Skeletal muscle satellite cell (primary cell): ENCODE measurements around the gene CTSD.
"Not testable (repeated sequence)": the region's sequence is repeated elsewhere in the genome, so short reads cannot be mapped to it uniquely, and the experiment has no call there.

Experiments
- H3K27me3 ChIP-seq: 2 replicates; pipeline ENCODE4 v1.7.0; 2013; ENCODE audit warnings: low read length; ENCODE audit not compliant: control insufficient read depth, insufficient read depth
- H3K36me3 ChIP-seq: 2 replicates; pipeline ENCODE4 v1.7.0; 2013; ENCODE audit warnings: mild to moderate bottlenecking, control low read depth, low read length; ENCODE audit not compliant: insufficient read depth
- H3K4me1 ChIP-seq: 2 replicates; pipeline ENCODE4 v1.7.0; 2013; ENCODE audit warnings: low read length; ENCODE audit not compliant: control insufficient read depth, insufficient read depth
- H3K4me2 ChIP-seq: 2 replicates; pipeline ENCODE4 v1.7.0; 2013; ENCODE audit warnings: mild to moderate bottlenecking, low read length
- H3K4me3 ChIP-seq: 2 replicates; pipeline ENCODE4 v1.7.0; 2013; ENCODE audit warnings: low read length
- H3K9ac ChIP-seq: 2 replicates; pipeline ENCODE4 v1.7.0; 2013; ENCODE audit warnings: mild to moderate bottlenecking, low read depth, low read length, moderate library complexity
- H3K9me3 ChIP-seq: replicated peaks from 2 replicates; pipeline ENCODE4 v1.7.0; 2013; ENCODE audit warnings: mild to moderate bottlenecking, control low read depth, low read length

Gene CTSD

DNA sequence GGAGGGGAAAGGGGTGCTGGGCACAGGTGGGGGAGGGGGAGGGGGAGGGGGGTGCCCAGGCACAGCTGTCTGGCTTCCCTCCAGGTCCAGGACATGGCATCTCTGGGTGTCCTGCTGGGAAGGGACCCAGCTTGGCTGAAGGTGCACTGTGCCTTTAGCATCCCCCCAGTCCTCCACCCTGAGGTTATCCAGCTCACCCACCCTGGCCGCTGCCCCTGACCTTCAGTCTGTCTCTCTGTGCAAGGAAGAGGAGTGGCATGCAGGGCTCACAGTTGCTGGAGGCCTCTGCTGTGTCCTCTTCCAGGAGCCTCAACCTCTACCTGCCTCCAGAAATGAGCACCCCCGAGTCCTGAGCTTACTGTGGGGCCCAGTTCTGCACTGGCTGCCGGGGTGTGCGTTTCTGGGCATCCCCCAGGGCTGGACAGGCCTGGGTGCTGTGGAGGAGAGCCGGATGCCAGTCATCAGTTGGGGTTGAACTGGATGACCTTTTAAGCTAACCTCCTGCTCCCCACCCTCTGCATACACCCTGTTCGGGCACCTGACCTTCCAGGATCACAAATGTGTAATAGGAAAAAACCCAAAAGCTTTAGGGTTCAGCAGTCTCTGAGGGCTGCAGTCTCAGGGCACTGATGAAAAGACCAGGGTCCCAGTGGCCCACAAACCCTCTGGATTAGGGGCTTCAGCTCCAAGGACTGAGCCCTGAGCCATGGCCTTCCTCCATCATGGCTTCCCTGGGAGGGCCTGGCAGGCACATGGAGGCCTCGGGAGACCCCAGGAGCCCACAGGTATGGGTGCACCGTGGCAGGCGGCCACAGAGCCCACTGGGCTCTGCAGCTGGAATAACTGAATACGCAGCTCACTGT, 9.6 kb upstream of the CTSD start:
- Histone ChIP-seq H3K36me3 (no peaks in the 10 kb centered on the region), H3K9me3 (no peaks in the 10 kb centered on the region), H3K9ac (no peak overlapping the region), H3K4me3 (no peak overlapping the region), H3K4me1 (peaks cover 25% of the 10 kb centered on the region), H3K27me3 (no peaks in the 10 kb centered on the region), H3K4me2 (no peak overlapping the region)

DNA sequence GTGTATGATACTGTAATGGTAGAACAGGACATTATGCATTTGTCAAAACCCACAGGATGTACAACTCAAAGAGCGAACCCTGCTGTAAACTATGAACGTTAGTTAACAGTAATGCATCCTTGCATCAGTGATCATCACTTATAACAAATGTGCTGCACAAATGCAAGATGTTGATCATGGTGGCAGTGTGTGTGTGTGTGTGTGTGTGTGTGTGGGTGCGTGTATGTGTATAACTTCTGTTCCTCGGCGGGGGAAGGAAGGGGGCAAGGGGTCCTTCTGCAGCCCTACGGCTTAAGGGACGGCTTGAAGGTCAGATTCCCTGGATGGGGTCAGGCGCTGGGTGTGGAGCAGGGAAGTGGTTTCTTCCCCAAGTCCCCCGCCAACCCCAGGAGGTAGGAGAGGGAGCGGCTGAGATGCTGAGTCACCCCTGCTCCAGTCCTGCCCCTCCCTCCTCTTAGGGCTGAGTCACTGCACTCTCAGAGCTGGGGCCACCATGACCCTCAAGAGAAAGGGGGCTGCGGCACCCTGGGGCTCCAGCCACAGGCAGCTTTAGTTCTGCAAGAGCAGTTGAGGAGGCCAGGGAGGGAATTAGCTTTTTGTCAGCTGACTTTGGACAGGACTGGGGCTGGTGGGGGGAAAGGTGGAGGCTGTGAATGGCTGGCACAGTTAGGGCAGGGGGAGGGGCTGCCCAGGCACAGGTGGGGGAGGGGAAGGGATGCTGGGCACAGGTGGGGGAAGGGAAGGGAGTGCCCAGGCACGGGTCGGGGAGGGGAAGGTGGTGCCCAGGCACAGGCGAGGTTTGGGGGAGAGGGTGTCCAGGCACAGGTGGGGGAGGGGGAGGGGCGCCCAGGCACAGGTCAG, 8.8 kb upstream of the CTSD start:
- peaks cover 25% of the 10 kb centered on the region for H3K4me1 ChIP-seq
- peak overlapping the region; percentile 58 for H3K4me3 ChIP-seq
- H3K27me3 ChIP-seq: no peaks in the 10 kb centered on the region

DNA sequence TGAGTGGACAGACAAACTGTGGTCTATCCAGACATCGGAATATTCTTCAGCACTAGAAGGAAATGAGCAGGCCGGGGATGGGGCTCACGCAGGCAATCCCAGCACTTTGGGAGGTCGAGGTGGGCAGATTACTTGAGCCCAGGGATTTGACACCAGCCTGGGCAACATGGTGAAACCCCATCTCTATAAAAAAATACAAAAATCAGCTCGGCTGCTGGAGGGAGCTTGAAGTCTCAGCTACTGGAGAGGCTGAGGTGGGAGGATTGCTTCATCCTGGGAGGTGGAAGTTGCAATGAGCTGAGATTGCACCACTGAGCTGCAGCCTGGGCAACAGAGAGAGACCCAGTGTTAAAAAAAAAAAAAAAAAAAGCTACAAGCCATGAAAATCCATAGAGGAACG, 8.0 kb upstream of the CTSD start:
- H3K9me3 ChIP-seq: no peaks in the 10 kb centered on the region
- peak overlapping the region; percentile 58 for H3K4me3 ChIP-seq
- H3K4me2 ChIP-seq: peak overlapping the region; percentile 83
- H3K4me1 ChIP-seq: peaks cover 25% of the 10 kb centered on the region
- H3K27me3 ChIP-seq: no peaks in the 10 kb centered on the region
- peak overlapping the region; percentile 32 for H3K9ac ChIP-seq
- no peaks in the 10 kb centered on the region for H3K36me3 ChIP-seq

More for the DNA sequence above, 8.8 kb upstream of the CTSD start:
- H3K9ac ChIP-seq: peak overlapping the region; percentile 32
- H3K9me3 ChIP-seq: no peaks in the 10 kb centered on the region
- peak overlapping the region; percentile 83 for H3K4me2 ChIP-seq
- H3K36me3 ChIP-seq: no peaks in the 10 kb centered on the region

DNA sequence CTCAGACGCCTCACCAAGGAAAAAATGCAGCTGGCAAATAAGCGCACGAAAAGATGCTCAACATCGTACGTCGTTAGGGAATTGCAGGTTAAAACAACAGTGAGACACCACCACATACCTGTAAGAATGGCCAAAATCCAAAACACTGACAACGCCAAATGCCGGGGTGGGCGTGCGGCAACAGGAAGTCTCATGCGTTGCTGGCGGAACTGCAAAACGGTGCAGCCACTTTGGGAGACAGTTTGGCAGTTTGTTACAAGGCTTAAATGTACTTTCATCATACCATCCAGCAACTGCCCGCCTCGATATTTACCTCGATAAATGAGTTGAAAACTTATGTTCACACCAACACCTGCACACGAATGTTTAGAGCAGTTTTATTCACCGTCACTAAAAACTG, 7.5 kb upstream of the CTSD start:
- no peak overlapping the region for H3K4me3 ChIP-seq
- H3K9me3 ChIP-seq: no peaks in the 10 kb centered on the region
- no peaks in the 10 kb centered on the region for H3K36me3 ChIP-seq
- H3K27me3 ChIP-seq: no peaks in the 10 kb centered on the region
- H3K4me2 ChIP-seq: no peak overlapping the region
- peaks cover 25% of the 10 kb centered on the region for H3K4me1 ChIP-seq
- H3K9ac ChIP-seq: no peak overlapping the region

DNA sequence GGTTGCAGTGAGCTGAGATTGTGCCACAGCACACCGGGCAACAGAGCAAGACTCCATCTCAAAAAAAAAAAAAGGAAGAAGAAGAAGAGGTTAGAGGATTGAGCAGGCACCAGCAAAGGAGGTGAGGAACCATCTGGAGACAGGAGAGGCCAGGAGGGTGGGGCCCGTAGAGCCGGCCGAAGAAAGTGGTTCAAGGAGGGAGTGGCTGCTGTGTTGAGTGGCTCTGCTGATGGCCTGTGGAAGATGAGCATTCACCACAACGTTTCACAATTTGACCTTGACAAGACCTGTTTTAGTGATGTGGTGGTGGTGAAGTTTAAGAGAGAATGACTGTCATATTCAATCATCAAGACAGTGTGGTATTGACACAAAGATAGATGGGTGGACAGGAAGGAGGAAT, 6.8 kb upstream of the CTSD start:
- H3K4me1 ChIP-seq: peaks cover 25% of the 10 kb centered on the region
- H3K4me3 ChIP-seq: no peak overlapping the region
- H3K9ac ChIP-seq: no peak overlapping the region
- H3K27me3 ChIP-seq: no peaks in the 10 kb centered on the region
- H3K4me2 ChIP-seq: no peak overlapping the region
- no peaks in the 10 kb centered on the region for H3K36me3 ChIP-seq
- H3K9me3 ChIP-seq: no peaks in the 10 kb centered on the region

DNA sequence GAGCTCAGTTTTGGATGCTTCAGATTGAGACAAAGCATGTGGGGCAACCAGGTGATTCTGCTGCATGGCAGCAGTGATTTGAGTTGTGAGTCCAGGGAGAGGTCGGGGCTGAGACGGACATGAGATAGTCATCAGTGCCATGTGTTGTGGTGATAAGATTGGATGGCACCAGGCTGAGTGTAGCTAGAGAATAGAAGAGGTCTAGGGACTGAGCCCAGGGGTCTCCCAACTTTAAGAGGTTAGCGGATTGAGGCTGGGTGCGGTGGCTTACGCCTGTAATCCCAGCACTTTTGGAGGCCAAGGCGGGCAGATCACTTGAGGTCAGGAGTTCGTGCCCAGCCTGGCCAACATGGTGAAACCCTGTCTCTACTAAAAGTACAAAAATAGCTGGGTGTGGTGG, 6.3 kb upstream of the CTSD start:
- H3K27me3 ChIP-seq: no peaks in the 10 kb centered on the region
- no peaks in the 10 kb centered on the region for H3K9me3 ChIP-seq
- H3K4me2 ChIP-seq: no peak overlapping the region
- H3K4me1 ChIP-seq: peaks cover 25% of the 10 kb centered on the region
- no peaks in the 10 kb centered on the region for H3K36me3 ChIP-seq
- no peak overlapping the region for H3K4me3 ChIP-seq
- no peak overlapping the region for H3K9ac ChIP-seq

DNA sequence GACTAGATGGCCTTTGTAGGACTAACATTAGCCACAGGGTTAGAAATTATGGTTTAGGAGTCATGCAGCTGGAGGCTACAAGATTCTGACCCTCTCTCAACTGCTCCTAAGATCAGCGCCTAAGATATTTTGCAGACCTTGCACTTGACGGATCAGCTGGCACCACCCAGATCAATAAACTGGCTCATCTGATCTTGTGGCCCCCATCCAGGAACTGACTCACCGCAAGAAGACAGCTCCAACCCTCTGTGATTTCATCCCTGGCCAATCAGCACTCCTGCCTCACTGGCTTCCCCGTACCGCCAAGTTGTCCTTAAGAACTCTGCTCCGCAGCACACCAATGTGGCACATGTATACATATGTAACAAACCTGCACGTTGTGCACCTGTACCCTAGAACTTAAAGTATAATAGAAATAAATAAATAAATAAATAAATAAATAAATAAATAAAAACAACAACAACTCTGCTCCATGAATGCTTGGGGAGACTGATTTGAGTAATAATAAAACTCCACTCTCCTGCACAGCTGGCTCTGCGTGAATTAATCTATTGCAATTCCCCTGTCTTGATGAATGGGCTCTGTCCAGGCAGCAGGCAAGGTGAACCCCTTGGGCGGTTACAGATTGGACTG, 5.7 kb upstream of the CTSD start:
- H3K9me3 ChIP-seq, H3K4me2 ChIP-seq, H3K4me3 ChIP-seq, H3K36me3 ChIP-seq, H3K27me3 ChIP-seq, H3K9ac ChIP-seq: not testable (repeated sequence)
- H3K4me1 ChIP-seq: peaks cover 26% of the 10 kb centered on the region

DNA sequence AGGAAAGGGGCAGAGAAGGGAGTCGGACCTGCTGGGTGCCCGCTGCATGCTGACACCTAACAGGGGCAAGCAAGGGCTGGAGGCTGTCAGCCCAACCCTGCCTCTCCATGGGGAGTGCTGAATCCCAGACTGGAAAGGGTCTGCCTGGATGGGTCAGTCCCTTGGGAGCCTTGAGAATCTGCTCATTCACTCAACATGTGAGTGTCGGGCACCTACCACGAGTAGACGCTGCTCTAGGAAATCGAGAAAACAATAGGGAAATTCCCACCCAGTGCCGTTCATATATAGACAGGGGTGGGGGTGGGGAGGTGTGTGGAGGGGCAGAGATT, 4.4 kb upstream of the CTSD start:
- no peak overlapping the region for H3K4me2 ChIP-seq
- no peak overlapping the region for H3K4me3 ChIP-seq
- peaks cover 29% of the 10 kb centered on the region for H3K4me1 ChIP-seq
- no peak overlapping the region for H3K9ac ChIP-seq
- H3K36me3 ChIP-seq: no peaks in the 10 kb centered on the region
- no peaks in the 10 kb centered on the region for H3K27me3 ChIP-seq
- H3K9me3 ChIP-seq: no peaks in the 10 kb centered on the region

DNA sequence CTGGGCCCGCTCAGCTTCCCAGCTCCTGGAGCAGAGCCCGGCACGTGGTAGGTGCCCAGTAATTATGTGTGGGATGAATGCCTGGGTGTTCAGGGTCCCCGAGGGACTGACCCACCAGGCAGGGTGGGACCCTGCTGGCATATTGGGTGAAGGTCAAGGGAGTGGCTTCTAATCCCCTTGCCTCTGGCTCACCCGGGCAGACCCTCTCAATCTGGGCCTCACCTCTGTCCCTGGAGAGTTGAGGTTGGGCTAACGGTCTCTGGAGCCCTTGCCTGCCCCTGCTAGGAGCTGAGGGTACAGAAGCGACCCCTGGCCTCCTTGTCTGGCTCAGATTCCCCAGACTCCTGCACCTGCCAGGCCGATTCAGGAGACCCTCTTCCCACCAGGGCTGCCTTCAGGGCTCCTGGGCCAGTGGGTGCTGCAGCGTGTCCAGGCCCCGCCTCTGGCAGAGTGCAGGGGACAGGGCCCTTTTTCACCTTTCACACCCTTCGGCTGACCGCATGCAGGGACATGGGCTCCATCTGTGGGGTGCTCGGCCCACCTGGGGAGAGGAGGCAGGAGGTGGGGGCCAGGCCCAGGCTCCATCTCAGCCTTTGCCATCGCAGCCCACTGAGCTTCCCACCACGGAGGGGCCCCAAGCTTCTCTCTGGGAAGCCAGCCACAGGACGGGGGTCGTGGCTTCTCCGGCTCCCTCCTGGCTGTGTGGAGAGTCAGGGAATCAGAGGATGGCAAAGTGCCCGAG, 3.8 kb upstream of the CTSD start:
- Histone ChIP-seq H3K4me1 (peaks cover 32% of the 10 kb centered on the region), H3K4me2 (no peak overlapping the region), H3K36me3 (no peaks in the 10 kb centered on the region), H3K4me3 (no peak overlapping the region), H3K9me3 (no peaks in the 10 kb centered on the region), H3K27me3 (no peaks in the 10 kb centered on the region), H3K9ac (no peak overlapping the region)

DNA sequence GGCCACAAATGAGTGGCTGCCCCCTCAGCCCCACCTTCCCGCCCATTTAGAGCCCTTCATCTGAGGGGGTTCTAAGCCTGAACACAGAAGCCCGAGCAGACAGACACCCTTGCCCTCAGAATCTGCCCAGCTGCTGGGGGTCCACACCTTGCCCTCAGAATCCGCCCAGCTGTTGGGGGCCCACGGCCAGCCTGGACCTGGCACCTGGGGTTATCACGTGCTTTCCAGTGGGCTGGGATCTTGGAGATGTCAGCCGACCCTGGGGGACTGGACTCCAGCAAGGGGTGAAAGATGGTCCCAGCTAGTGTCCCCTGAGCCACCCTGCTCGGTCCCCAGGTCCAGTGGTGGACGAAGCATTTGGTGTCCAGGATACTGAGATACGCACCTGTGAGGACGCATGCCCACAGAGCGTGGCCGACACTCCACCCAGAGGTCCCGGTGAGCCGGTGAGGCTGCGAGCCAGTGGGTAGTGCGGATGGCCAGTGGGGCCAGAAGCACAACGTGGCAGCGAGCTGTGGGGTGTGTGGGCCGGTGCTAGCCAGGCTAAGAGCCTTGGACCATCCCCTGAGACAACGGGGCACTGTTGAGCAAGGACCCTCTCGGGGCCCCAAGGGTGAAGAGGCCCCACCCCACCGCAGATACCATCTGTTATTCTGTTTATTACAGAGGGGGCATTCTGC, 3.1 kb upstream of the CTSD start:
- no peaks in the 10 kb centered on the region for H3K27me3 ChIP-seq
- peaks cover 32% of the 10 kb centered on the region for H3K4me1 ChIP-seq
- no peak overlapping the region for H3K4me2 ChIP-seq
- no peaks in the 10 kb centered on the region for H3K9me3 ChIP-seq
- no peaks in the 10 kb centered on the region for H3K36me3 ChIP-seq
- no peak overlapping the region for H3K9ac ChIP-seq
- H3K4me3 ChIP-seq: no peak overlapping the region
